ENCODE measurements around the gene RHCG. TPM values are rescaled to one million over a fixed set of nuclear protein-coding genes. Genes with fewer than 3 reads are reported as not detected.

Gene RHCG
- total RNA-seq, 1 donor from 2014 or later, result 247 TPM

DNA sequence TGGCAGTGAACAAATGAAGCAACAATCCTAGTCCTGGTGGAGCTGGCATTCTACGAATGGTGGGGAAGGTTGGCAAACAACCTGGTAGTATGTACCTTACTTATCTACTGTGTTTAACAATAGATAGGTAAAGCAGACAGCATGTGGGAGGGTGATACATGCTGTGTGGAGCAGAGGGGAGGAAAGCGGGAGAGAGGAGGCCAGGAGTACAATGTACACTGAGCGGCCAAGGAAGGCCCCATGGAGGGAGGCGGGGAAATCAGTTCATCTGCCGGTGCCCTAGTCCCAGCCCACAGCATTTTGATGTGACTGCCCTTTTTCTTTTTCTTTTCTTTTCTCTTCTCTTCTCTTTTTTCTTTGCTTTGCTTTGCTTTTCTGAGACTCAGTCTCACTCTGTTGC lies 5.3 kb upstream of the RHCG start:
- no peak for TF ChIP-seq CTCF (IDR thresholded peaks at IDR 0.05; ENCODE audit: insufficient read depth, low read length, severe bottlenecking)
- Histone ChIP-seq H3K36me3 (ENCODE audit: control insufficient read depth, insufficient read depth, low read length) (no peaks in the 10 kb centered on the region), H3K27me3 (ENCODE audit: control insufficient read depth, insufficient read depth, low read length) (no peaks in the 10 kb centered on the region), H3K4me3 (ENCODE audit: low read depth, low read length) (no peak overlapping the region)
- FAIRE-seq, result no peak
- DNase-seq (ENCODE audit: low read depth), result no peak

DNA sequence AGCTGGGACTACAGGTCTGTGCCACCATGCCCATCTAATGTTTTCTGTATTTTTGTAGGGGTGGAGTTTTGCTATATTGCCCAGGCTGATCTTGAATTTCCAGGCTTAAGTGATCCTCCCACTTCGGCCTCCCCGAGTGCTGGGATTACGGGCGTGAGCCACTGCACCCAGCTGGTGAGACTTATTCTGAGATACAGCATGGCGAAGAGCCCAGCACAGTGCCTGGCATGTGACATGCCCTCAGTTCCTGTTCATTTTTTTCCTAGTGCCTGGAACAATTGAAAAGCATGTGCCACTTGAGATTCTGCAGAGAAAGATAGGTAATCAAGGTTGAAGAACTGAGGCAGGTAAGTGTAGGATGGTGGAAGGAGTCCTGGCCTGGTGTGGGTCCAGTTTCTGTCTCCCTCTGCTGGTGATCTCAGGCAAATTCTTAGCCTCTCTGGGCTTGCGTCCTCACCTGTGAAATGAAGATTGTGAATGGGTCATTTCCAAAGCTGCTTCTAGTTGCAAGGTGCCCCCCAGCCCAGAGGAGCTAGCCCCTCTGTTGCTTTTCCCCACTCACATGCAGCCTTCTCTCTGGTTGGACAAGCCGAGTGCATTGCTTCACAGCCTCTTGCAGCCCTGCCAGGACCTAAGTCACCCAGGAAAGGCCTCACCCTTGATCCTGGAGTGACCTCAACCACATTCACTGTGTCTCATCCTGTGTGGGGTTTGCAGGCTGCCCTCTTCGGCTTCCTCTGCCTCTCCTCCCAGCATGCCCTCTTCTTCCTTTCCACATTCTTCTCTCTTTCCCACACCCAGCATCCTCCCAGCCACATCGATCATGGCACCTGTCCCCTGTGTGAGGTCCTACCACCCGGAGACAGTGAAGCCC lies 4.3 kb upstream of the RHCG start:
- Histone ChIP-seq H3K36me3 (ENCODE audit: control insufficient read depth, insufficient read depth, low read length) (no peaks in the 10 kb centered on the region), H3K27me3 (ENCODE audit: control insufficient read depth, insufficient read depth, low read length) (no peaks in the 10 kb centered on the region), H3K4me3 (ENCODE audit: low read depth, low read length) (no peak overlapping the region)
- TF ChIP-seq CTCF (IDR thresholded peaks at IDR 0.05; ENCODE audit: insufficient read depth, low read length, severe bottlenecking), result peak; percentile 59
- FAIRE-seq, result peak; percentile 73
- DNase-seq (ENCODE audit: low read depth), result no peak

DNA sequence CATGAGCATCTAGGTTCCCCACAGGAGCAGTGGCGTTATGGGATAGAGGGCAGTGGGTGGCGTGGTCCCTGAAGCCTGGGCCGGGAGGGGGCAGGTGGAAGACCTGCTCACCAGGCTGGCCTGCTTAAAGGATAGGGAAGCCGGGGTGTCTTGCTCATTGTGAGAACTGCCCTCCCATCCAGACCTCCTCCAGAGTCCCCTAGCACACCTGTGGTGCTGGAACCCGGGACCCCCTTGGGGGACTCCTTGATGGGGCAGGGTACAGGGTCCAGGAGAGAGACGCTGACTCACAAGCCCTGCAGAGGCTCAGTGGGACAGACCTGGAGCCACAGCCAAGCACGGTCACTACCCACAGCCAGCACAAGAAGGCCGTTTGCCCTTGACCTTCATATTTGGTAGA lies 2.8 kb upstream of the RHCG start:
- DNase-seq (ENCODE audit: low read depth), result no peak
- FAIRE-seq, result no peak
- Histone ChIP-seq H3K4me3 (ENCODE audit: low read depth, low read length) (no peak overlapping the region), H3K27me3 (ENCODE audit: control insufficient read depth, insufficient read depth, low read length) (no peaks in the 10 kb centered on the region), H3K36me3 (ENCODE audit: control insufficient read depth, insufficient read depth, low read length) (no peaks in the 10 kb centered on the region)
- no peak for TF ChIP-seq CTCF (IDR thresholded peaks at IDR 0.05; ENCODE audit: insufficient read depth, low read length, severe bottlenecking)

GRCh38 chr15:89498574-89498906 lies 2.2 kb upstream of the RHCG start:
- no peak for TF ChIP-seq CTCF (IDR thresholded peaks at IDR 0.05; ENCODE audit: insufficient read depth, low read length, severe bottlenecking)
- H3K36me3 ChIP-seq (ENCODE audit: control insufficient read depth, insufficient read depth, low read length), result no peaks in the 10 kb centered on the region
- FAIRE-seq, result no peak
- no peaks in the 10 kb centered on the region for H3K27me3 ChIP-seq (ENCODE audit: control insufficient read depth, insufficient read depth, low read length)
- H3K4me3 ChIP-seq (ENCODE audit: low read depth, low read length), result no peak overlapping the region
- DNase-seq (ENCODE audit: low read depth), result no peak

DNA sequence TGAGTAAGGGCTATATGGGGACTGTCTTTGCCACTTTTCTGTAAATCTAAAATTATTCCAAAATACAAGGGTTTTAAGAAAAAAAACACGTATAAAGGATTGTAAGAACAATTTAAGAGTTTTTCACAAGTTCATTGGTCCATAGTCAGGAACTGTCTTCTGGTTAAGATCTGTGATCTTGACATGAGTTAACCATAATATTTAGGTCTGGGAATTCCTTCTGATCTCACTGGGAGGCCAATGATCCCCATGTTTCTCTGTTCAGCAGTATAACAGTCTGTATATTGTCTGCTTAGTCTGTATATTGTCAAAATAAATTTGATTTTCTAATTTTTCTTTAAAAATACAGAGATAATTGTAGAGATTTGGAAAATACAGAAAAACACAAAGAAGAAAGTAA lies 848 bp upstream of the RHCG start:
- no peak overlapping the region for H3K4me3 ChIP-seq (ENCODE audit: low read depth, low read length)
- DNase-seq (ENCODE audit: low read depth) (no peak), FAIRE-seq (no peak)
- no peaks in the 10 kb centered on the region for H3K27me3 ChIP-seq (ENCODE audit: control insufficient read depth, insufficient read depth, low read length)
- no peak for TF ChIP-seq CTCF (IDR thresholded peaks at IDR 0.05; ENCODE audit: insufficient read depth, low read length, severe bottlenecking)
- H3K36me3 ChIP-seq (ENCODE audit: control insufficient read depth, insufficient read depth, low read length), result no peaks in the 10 kb centered on the region

All from bronchial epithelial cell (primary cell).